HEK293 (cell line): ENCODE results near the gene STOX2.

Experiments used
- CTCF ChIA-PET: fragments of 350-600 bp; formaldehyde crosslinking; extraction: SDS; loops from one replicate; lab custom pipeline; 2021; ENCODE audit warnings: antibody characterized with exemption; lab: Yijun Ruan, JAX
- POLR2A ChIA-PET: fragments of 300-600 bp; formaldehyde crosslinking; extraction: SDS; loops from one replicate; lab custom pipeline; 2020; ENCODE audit warnings: antibody characterized with exemption, inconsistent platforms; lab: Yijun Ruan, JAX
- H3K27ac ChIP-seq: fragments of 200-500 bp; sonication (Bioruptor generic); 2 replicates; pipeline ENCODE4 v1.5.1; 2014; ENCODE audit warnings: low read depth, low read length, control low read depth, inconsistent platforms; ENCODE audit errors: extremely low read depth
- H3K36me3 ChIP-seq, 2 experiments: fragments of 200-500 bp in 1 of 2; sonication (Bioruptor generic) in 1 of 2; 1 replicate in 1 of 2; 2 replicates in 1 of 2; pipeline ENCODE4 v1.5.1; 2014 to 2017; ENCODE audit warnings: inconsistent platforms in 2 of 2, low read length in 2 of 2; ENCODE audit not compliant: control insufficient read depth in 2 of 2, insufficient read depth in 1 of 2
- H3K4me1 ChIP-seq: fragments of 200-500 bp; sonication (Bioruptor generic); 2 replicates; pipeline ENCODE4 v1.5.1; 2014; ENCODE audit warnings: mild to moderate bottlenecking, low read length, inconsistent platforms; ENCODE audit not compliant: control insufficient read depth, insufficient read depth
- H3K4me3 ChIP-seq: 2 replicates; pipeline ENCODE4 v1.5.1; 2011; ENCODE audit warnings: low read depth, mild to moderate bottlenecking, control low read depth, low read length, moderate library complexity
- H3K9me3 ChIP-seq: fragments of 200-500 bp; sonication (Bioruptor generic); 2 replicates; pipeline ENCODE4 v1.5.1; 2014; ENCODE audit warnings: low read depth, low read length, inconsistent platforms; ENCODE audit not compliant: control insufficient read depth, insufficient read depth
- AEBP2 ChIP-seq: fragments of 450-650 bp; formaldehyde crosslinking; IDR thresholded peaks from 2 replicates; pipeline ENCODE4 v1.5.1; 2016; ENCODE audit warnings: missing biosample characterization, missing genetic modification characterization, borderline replicate concordance
- IKZF3 ChIP-seq: fragments of 450-650 bp; IDR thresholded peaks from 2 replicates; pipeline ENCODE4 v1.5.0; 2018; ENCODE audit warnings: missing biosample characterization, mild to moderate bottlenecking, missing genetic modification characterization, moderate library complexity
- KLF7 ChIP-seq: fragments of 450-650 bp; formaldehyde crosslinking; IDR thresholded peaks from 2 replicates; pipeline ENCODE4 v1.5.1; 2016; ENCODE audit warnings: missing biosample characterization, missing genetic modification characterization, borderline replicate concordance
- MZF1 ChIP-seq: fragments of 450-650 bp; formaldehyde crosslinking; IDR thresholded peaks from 2 replicates; pipeline ENCODE4 v1.5.1; 2017; ENCODE audit warnings: missing biosample characterization, missing genetic modification characterization, borderline replicate concordance
- PRDM6 ChIP-seq: fragments of 450-650 bp; formaldehyde crosslinking; IDR thresholded peaks from 2 replicates; pipeline ENCODE4 v1.5.1; 2017; ENCODE audit warnings: missing biosample characterization, missing genetic modification characterization
- SALL2 ChIP-seq: fragments of 450-650 bp; formaldehyde crosslinking; IDR thresholded peaks from 2 replicates; pipeline ENCODE4 v1.5.0; 2017; ENCODE audit warnings: missing biosample characterization, mild to moderate bottlenecking, missing genetic modification characterization, borderline replicate concordance
- SP3 ChIP-seq: fragments of 450-650 bp; formaldehyde crosslinking; IDR thresholded peaks from 2 replicates; pipeline ENCODE4 v1.5.1; 2016; ENCODE audit warnings: missing biosample characterization, missing genetic modification characterization
- ZBTB1 ChIP-seq: fragments of 450-650 bp; formaldehyde crosslinking; IDR thresholded peaks from 2 replicates; pipeline ENCODE4 v1.5.1; 2016; ENCODE audit warnings: missing biosample characterization, missing genetic modification characterization
- ZBTB11 ChIP-seq: fragments of 450-650 bp; formaldehyde crosslinking; conservative IDR thresholded peaks from 2 replicates; pipeline ENCODE4 v1.5.1; 2016; ENCODE audit warnings: low read depth, missing biosample characterization, missing genetic modification characterization
- ZEB2 ChIP-seq: fragments of 450-650 bp; formaldehyde crosslinking; IDR thresholded peaks from 2 replicates; pipeline ENCODE4 v1.5.1; 2016; ENCODE audit warnings: missing biosample characterization, missing genetic modification characterization
- ZFP41 ChIP-seq: fragments of 450-650 bp; formaldehyde crosslinking; IDR thresholded peaks from 2 replicates; pipeline ENCODE4 v1.5.1; 2016; ENCODE audit warnings: missing biosample characterization, missing genetic modification characterization, borderline replicate concordance
- ZNF148 ChIP-seq: fragments of 450-650 bp; formaldehyde crosslinking; IDR thresholded peaks from 2 replicates; pipeline ENCODE4 v1.5.0; 2017; ENCODE audit warnings: missing biosample characterization, missing genetic modification characterization, borderline replicate concordance
- ZNF223 ChIP-seq: fragments of 450-650 bp; formaldehyde crosslinking; IDR thresholded peaks from 2 replicates; pipeline ENCODE4 v1.5.1; 2016; ENCODE audit warnings: missing biosample characterization, missing genetic modification characterization
- ZNF549 ChIP-seq: fragments of 450-650 bp; IDR thresholded peaks from 2 replicates; pipeline ENCODE4 v1.5.1; 2018; ENCODE audit warnings: missing biosample characterization, missing genetic modification characterization, mild to moderate bottlenecking, inconsistent platforms, moderate library complexity
- ZNF600 ChIP-seq: fragments of 450-650 bp; formaldehyde crosslinking; IDR thresholded peaks from 2 replicates; pipeline ENCODE4 v1.5.1; 2016; ENCODE audit warnings: missing biosample characterization, missing genetic modification characterization
- ZNF621 ChIP-seq: fragments of 450-650 bp; formaldehyde crosslinking; IDR thresholded peaks from 2 replicates; pipeline ENCODE4 v1.5.1; 2017; ENCODE audit warnings: missing biosample characterization, missing genetic modification characterization
- ZNF645 ChIP-seq: fragments of 450-650 bp; formaldehyde crosslinking; IDR thresholded peaks from 2 replicates; pipeline ENCODE4; 2016; ENCODE audit warnings: missing biosample characterization, missing genetic modification characterization
- ZNF654 ChIP-seq: fragments of 450-650 bp; formaldehyde crosslinking; IDR thresholded peaks from 2 replicates; pipeline ENCODE4 v1.5.1; 2016; ENCODE audit warnings: low read depth, missing biosample characterization, missing genetic modification characterization
- ZNF670 ChIP-seq: fragments of 450-650 bp; formaldehyde crosslinking; IDR thresholded peaks from 2 replicates; pipeline ENCODE4 v1.5.1; 2016; ENCODE audit warnings: missing biosample characterization, missing genetic modification characterization, low read depth
- ZNF692 ChIP-seq: fragments of 450-650 bp; formaldehyde crosslinking; IDR thresholded peaks from 2 replicates; pipeline ENCODE4 v1.5.1; 2016; ENCODE audit warnings: missing biosample characterization, missing genetic modification characterization
- ZNF701 ChIP-seq: fragments of 450-650 bp; formaldehyde crosslinking; IDR thresholded peaks from 2 replicates; pipeline ENCODE4 v1.5.1; 2016; ENCODE audit warnings: missing biosample characterization, missing genetic modification characterization

The STOX2 gene

GRCh38 chr4:183987987-183988392 is 82.9 kb downstream of the STOX2 start (continued):
- TF ChIP-seq ZNF223 (tag by site-specific recombination) (no peak), ZNF692 (0 out of 2 replicates have a peak, but pooled peaks have one; percentile 4), ZNF600 (tag by site-specific recombination) (0 out of 2 replicates have a peak, but pooled peaks have one; percentile 49)

- CTCF ChIA-PET: interaction anchor here (0.5 to 0.6 kb wide), 2 partner anchors 9 to 1052 kb away, joined by 3 to 5 read pairs; no protein-coding TSS in a partner anchor
- Histone ChIP-seq H3K36me3 (no peaks in the 10 kb centered on the region), H3K4me3 (no peak overlapping the region), H3K4me1 (peaks cover 5% of the 10 kb centered on the region), H3K9me3 (no peaks in the 10 kb centered on the region), H3K27ac (no peak overlapping the region)
- POLR2A ChIA-PET: interaction anchor here (0.7 kb wide), 2 partner anchors 49 to 95 kb away, joined by 3 to 4 read pairs; no protein-coding TSS in a partner anchor
- TF ChIP-seq ZFP41 (tag by site-specific recombination) (no peak), ZNF148 (tag by site-specific recombination) (no peak)
Measured at GRCh38 chr4:183988874-183989273, 83.8 kb downstream of the STOX2 start.

GRCh38 chr4:183989461-183989860 is 84.4 kb downstream of the STOX2 start:
- Histone ChIP-seq H3K9me3 (no peaks in the 10 kb centered on the region), H3K4me3 (no peak overlapping the region), H3K36me3 (no peaks in the 10 kb centered on the region), H3K4me1 (peaks cover 5% of the 10 kb centered on the region), H3K27ac (no peak overlapping the region)
- ChIA-PET POLR2A (interaction anchor here (0.7 kb wide), 1 partner anchor 50 kb away, joined by 4 read pairs; no protein-coding TSS in a partner anchor), CTCF (no interaction called here)
- TF ChIP-seq KLF7 (tag by site-specific recombination) (no peak), IKZF3 (tag by site-specific recombination) (no peak), MZF1 (tag by site-specific recombination) (no peak), ZBTB1 (no peak), ZNF701 (tag by site-specific recombination) (no peak), ZNF645 (tag by site-specific recombination) (no peak), SALL2 (tag by site-specific recombination) (no peak), ZEB2 (tag by site-specific recombination) (0 out of 2 replicates have a peak, but pooled peaks have one; percentile 25), ZNF654 (tag by site-specific recombination) (no peak), AEBP2 (tag by site-specific recombination) (no peak), ZNF670 (tag by site-specific recombination) (no peak), ZBTB11 (no peak), ZNF621 (no peak), PRDM6 (tag by site-specific recombination) (0 out of 2 replicates have a peak, but pooled peaks have one; percentile 17), SP3 (no peak), ZNF549 (tag by site-specific recombination) (no peak)
- TF ChIP-seq, all 188 proteins: peak for 2
